Common myeloid progenitor, CD34-positive (primary cell): ENCODE results near the gene FLNC.

Experiments used
- CTCF ChIA-PET: fragments of 350-600 bp; sonication (Branson Sonifier 250); formaldehyde crosslinking; loops from one replicate; lab custom pipeline; 2021; ENCODE audit warnings: antibody characterized with exemption; lab: Charles Lee
- POLR2A ChIA-PET: fragments of 350-600 bp; sonication (Branson Sonifier 250); formaldehyde crosslinking; loops from one replicate; lab custom pipeline; 2021; ENCODE audit warnings: antibody characterized with exemption; lab: Charles Lee
- DNase-seq, 3 donors: peaks; one replicate each; pipeline versions ENCODE4 v3.0.0 to v3.0.0-alpha.2; 2013
- H3K27ac ChIP-seq, 2 experiments: 1 replicate in 1 of 2; 2 replicates in 1 of 2; pipeline ENCODE4 v1.7.0; 2013; ENCODE audit warnings: inconsistent platforms in 2 of 2, low read length in 2 of 2, mild to moderate bottlenecking in 2 of 2, low read depth in 1 of 2, moderate library complexity in 1 of 2; ENCODE audit not compliant: severe bottlenecking in 2 of 2, insufficient read depth in 1 of 2, poor library complexity in 1 of 2
- H3K27me3 ChIP-seq, 5 experiments: replicated peaks in 2 of 5; 1 replicate in 3 of 5; 2 replicates in 2 of 5; pipeline versions ENCODE4 v1.6.1 to v1.7.0; 2013; ENCODE audit warnings: low read length in 4 of 5, mild to moderate bottlenecking in 2 of 5, moderate library complexity in 2 of 5, inconsistent platforms in 1 of 5; ENCODE audit not compliant: insufficient read depth in 5 of 5, control insufficient read depth in 4 of 5
- H3K36me3 ChIP-seq, 4 experiments: 1 replicate in 2 of 4; 2 replicates in 2 of 4; pipeline versions ENCODE4 v1.6.1 to v1.7.0; 2013; ENCODE audit warnings: low read length in 3 of 4, control low read depth in 1 of 4, mild to moderate bottlenecking in 1 of 4; ENCODE audit not compliant: control insufficient read depth in 4 of 4, insufficient read depth in 4 of 4
- H3K4me1 ChIP-seq, 4 experiments: 1 replicate in 3 of 4; 2 replicates in 1 of 4; pipeline versions ENCODE4 v1.6.1 to v1.7.1; 2013; ENCODE audit warnings: low read length in 3 of 4, mild to moderate bottlenecking in 3 of 4, control low read depth in 1 of 4, inconsistent platforms in 1 of 4, moderate library complexity in 1 of 4; ENCODE audit not compliant: control insufficient read depth in 4 of 4, insufficient read depth in 4 of 4; ENCODE audit errors: control extremely low read depth in 1 of 4
- H3K4me3 ChIP-seq, 7 experiments: 1 replicate in 4 of 7; 2 replicates in 3 of 7; pipeline versions ENCODE4 v1.5.1 to v1.7.0; 2013; ENCODE audit warnings: mild to moderate bottlenecking in 7 of 7, low read length in 6 of 7, moderate library complexity in 6 of 7, inconsistent platforms in 2 of 7, low read depth in 2 of 7, control low read depth in 1 of 7; ENCODE audit not compliant: insufficient read depth in 4 of 7, control insufficient read depth in 1 of 7; ENCODE audit errors: extremely low read depth in 1 of 7
- H3K9me3 ChIP-seq, 5 experiments: 1 replicate in 4 of 5; 2 replicates in 1 of 5; pipeline versions ENCODE4 v1.6.1 to v1.7.1; 2013; ENCODE audit warnings: low read length in 4 of 5, mild to moderate bottlenecking in 2 of 5, inconsistent platforms in 1 of 5, low read depth in 1 of 5, moderate library complexity in 1 of 5; ENCODE audit not compliant: control insufficient read depth in 4 of 5, insufficient read depth in 2 of 5; ENCODE audit errors: control extremely low read depth in 1 of 5
- whole genome bisulfite sequencing: methylation state at CpG from one replicate; pipeline ENCODE4 v1.1.5; 2013; ENCODE audit not compliant: insufficient coverage; 5-methylcytosine and 5-hydroxymethylcytosine counted together

Gene FLNC

DNA sequence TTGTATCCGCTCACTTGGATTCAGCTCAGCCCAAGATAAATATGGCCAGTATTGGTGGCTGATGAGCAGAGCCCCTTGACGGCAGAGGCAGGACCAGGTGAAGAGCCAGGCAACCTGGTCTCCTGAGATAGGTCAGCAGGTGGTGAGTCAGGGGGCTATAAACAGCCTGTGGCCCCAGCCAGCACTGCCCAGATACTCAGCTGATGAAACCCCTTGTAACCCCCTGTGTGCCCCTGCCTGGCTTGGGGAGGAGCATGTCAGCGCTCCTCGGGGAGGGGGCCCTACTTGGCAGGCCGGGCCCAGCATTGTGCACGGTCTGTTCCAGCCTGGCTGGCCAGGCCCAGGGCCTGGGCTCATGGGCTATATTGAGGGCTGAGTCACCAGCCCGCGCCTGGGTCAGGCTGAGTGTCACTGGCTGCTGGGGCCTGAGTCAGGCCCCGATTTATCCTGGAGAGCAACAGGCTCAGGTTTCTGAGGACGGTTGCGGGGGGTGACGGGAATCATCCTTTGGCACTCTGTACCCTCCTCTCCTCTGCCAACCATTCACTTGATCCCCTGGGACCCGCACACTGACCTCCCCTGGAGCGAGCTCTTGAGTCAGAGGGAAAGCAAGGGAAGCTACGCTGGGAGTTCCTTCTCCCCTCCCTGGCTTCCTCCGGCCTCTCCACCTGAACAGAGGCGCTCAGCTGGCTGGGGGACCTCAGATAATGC is 2.8 kb upstream of the FLNC start:
- Histone ChIP-seq H3K4me1 (peaks cover 0 to 31% (median 30%) of the 10 kb centered on the region in 4 experiments), H3K27ac (no peak overlapping the region), H3K4me3 (no peak overlapping the region), H3K36me3 (no peaks in the 10 kb centered on the region), H3K27me3 (peaks cover 0 to 28% (median 4%) of the 10 kb centered on the region in 5 experiments), H3K9me3 (no peaks in the 10 kb centered on the region)
- ChIA-PET CTCF (interaction anchor here (0.6 to 1.5 kb wide), 8 partner anchors 13 to 445 kb away, joined by 3 to 4 read pairs (median 3); partner anchors contain the start of gene ATP6V1F), POLR2A (no interaction called here)
- DNase-seq: no peak
- 95% methylated on average over 11 of the region's 17 CpGs for WGBS

DNA sequence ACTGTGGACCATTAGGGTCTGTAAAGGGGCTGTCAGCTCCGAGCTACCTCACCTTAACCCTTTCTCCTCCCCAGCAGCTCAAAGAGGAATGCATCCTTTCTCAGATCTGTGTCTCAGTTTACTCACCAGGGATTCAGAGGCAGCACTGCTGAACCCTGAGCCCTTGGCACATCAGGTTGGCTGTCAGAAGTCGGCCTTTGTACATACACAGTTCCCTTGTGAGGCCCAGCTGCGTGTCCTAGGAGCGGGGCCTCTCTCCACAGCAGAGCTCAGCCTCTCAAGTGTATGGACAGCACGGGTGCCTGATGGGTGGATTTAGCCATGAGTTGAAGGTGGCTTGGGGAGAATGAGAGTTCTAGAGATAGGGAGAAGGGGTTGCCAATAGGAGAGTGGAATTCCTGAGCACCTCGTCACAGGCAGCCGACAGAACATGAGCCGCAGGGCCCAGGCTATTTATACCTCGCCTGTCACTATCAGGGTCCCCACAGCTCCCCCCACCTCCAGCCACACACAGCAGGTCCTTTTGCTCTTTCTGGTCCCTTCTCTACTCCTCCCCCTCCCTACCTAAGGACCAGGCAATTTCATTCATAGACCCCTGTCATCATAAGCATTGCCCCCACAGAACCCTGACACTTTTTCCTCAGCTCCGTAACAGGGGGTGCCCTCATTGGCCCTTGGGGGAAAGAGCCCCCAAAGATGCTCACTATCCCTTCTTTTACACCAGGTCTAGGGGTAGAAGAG is 2.1 kb upstream of the FLNC start:
- 95% methylated on average over 6 of the region's 10 CpGs for WGBS
- ChIA-PET POLR2A (no interaction called here), CTCF (interaction anchor here (0.9 to 1.5 kb wide), 3 partner anchors 12 to 33 kb away, joined by 3 to 4 read pairs (median 3); no protein-coding TSS in a partner anchor)
- no peaks in the 10 kb centered on the region for H3K36me3 ChIP-seq
- no peaks in the 10 kb centered on the region for H3K9me3 ChIP-seq
- no peak overlapping the region for H3K4me3 ChIP-seq
- no peak overlapping the region for H3K27ac ChIP-seq
- H3K4me1 ChIP-seq: peaks cover 0 to 38% (median 37%) of the 10 kb centered on the region in 4 experiments
- no peak for DNase-seq
- H3K27me3 ChIP-seq: peaks cover 0 to 28% (median 4%) of the 10 kb centered on the region in 5 experiments

DNA sequence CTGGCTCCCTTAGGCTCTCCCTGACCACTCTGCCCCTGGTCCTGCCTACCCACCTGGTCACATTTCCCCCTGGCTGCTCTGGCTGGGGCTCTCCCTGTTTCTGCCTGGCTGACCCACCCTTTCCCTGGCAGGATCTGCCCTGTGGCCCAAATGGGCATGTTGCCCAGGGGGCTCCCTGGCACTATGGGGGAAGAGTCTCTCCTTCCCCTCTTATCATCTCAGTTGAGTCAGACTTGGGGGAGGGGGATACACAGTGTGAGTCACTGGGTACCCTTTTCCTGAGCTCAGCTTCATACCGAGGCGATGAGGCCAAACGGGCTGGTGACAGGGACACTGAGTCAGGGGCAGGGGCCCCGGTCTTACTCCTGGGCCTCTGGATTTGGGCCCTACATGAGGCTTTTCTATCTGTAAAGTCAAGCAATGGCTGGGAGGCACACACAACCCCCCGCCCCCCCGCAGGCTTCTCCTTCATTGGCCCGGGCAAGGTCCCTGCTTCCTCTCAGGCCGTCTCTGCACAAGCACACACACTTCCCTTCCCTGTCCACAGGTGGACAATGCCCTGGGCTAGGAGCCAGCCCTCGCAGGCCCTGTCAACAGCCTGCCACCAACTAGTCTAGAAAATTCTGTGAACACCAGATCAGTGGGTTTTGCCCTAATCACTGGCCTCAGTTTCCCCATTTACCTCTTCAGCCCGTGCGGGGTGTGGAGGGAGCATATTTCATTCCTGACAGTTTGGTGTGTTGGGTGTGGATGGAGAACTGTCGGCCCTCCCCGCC is 627 bp upstream of the FLNC start:
- ChIA-PET POLR2A (no interaction called here), CTCF (no interaction called here)
- WGBS: 32% methylated on average over 9 of the region's 13 CpGs
- Histone ChIP-seq H3K4me1 (peaks cover 0 to 45% (median 44%) of the 10 kb centered on the region in 4 experiments), H3K4me3 (peak overlapping the region in 6 of 7 experiments; percentile 13 to 65 (median 32)), H3K27ac (no peak overlapping the region), H3K27me3 (peaks cover 0 to 28% (median 4%) of the 10 kb centered on the region in 5 experiments), H3K9me3 (no peaks in the 10 kb centered on the region), H3K36me3 (no peaks in the 10 kb centered on the region)
- DNase-seq: peak in 2 of 3 donors; percentile 3 to 22

DNA sequence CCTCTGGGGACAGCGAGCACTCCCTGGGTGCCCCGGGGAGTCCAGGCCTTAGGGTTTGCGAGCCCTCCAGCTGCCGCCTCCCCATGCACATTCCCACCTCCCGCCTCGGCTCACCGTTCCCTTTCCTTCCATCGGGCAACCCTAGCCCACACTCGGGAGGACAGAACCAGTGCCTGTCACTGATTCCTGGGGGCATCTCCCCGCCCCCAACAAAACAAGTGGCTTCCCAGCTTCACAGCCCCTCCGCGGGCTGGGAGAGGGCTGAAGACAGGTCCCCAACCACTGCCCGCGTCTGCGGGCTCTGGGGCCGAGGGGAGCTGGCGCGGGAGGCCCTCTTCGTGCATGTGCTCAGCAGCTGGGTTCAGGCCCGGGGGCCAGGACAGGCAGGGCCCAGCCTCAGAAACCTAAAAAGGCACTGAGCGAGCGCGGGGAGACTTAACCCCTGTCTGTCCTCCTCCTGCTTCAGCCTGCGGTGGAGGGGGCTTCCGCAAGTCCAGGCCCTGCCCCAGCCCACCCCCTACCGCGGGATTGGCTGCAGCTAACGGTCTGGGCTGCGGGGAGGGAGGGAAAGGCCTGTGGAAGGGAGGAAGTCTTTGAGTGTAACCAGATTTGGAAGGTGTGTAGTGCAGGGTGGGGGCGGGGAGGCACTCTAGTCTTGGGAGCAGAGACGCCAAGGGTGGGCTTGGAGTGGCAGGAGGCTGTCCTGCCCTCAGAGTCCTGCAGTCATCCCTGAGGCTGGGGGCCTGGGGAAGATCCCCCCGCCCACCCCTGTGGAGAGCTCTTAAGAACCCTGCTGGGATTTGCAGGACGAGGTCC is 1.2 kb downstream of the FLNC start:
- H3K9me3 ChIP-seq: no peaks in the 10 kb centered on the region
- H3K4me3 ChIP-seq: peak overlapping the region in 4 of 7 experiments; percentile 36 to 52 (median 49)
- H3K4me1 ChIP-seq: peaks cover 0 to 45% (median 44%) of the 10 kb centered on the region in 4 experiments
- peak overlapping the region in 1 of 2 experiments; percentile 75 for H3K27ac ChIP-seq
- H3K36me3 ChIP-seq: no peaks in the 10 kb centered on the region
- CTCF ChIA-PET: interaction anchor here (1.0 to 3.6 kb wide), 8 partner anchors 9 to 52 kb away, joined by 3 to 28 read pairs (median 5); no protein-coding TSS in a partner anchor
- POLR2A ChIA-PET: interaction anchor here (0.6 to 0.7 kb wide), 2 partner anchors 10 to 385 kb away, joined by 3 read pairs; no protein-coding TSS in a partner anchor
- WGBS: 4% methylated on average over 31 of the region's 33 CpGs
- peak in 2 of 3 donors; percentile 49 to 61 for DNase-seq
- peaks cover 0 to 28% (median 4%) of the 10 kb centered on the region in 5 experiments for H3K27me3 ChIP-seq

DNA sequence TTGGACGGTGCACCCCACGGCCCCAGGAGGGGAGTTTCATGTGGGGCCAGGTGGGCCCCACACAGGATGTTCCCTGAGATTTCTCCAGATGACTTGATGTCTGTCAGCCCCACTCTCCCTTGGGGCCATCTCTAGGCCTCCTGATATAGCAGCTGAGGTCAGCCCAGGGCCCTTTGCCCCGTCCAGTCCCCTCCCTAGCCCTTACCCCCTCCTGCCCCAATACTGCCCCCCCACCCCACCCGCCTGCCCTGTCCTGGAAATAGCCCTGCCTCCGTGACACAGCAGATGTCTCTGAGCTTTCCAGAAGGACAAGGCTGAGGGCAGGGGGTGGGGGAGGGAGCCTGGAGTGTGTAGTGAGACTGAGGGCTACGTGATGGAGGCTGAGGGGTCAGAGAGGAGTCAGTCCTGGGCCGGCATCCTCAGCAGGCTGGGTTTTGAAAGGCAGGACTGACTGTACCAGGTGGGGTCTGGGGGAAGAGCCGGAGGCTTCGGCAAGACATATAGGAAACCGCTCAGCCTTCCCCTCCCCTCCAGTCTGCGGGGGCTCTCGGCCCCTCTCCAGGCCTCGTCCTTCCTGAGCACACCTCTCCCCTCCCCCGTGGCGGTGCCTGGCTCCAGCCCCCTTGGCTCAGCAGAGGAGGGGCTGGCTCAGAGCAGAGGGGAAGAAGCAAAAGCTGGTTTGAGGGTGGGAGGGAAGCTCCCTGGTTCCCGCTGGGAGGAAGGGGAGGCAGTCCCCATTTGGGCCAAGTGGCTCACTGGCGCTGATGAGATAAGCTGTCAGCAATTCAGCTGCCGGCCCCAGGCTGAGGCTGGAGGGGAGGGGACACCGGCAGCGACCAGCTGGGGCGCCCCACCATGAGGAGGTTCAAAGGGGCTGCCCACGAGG is 2.0 kb downstream of the FLNC start:
- no peaks in the 10 kb centered on the region for H3K36me3 ChIP-seq
- H3K4me3 ChIP-seq: peak overlapping the region in 4 of 7 experiments; percentile 48 to 59 (median 50)
- DNase-seq: peak in 2 of 3 donors; percentile 28 to 44
- peak overlapping the region in 1 of 2 experiments; percentile 75 for H3K27ac ChIP-seq
- CTCF ChIA-PET: interaction anchor here (0.9 to 3.6 kb wide), 11 partner anchors 10 to 51 kb away, joined by 3 to 28 read pairs (median 3); no protein-coding TSS in a partner anchor
- peaks cover 0 to 45% (median 44%) of the 10 kb centered on the region in 4 experiments for H3K4me1 ChIP-seq
- peaks cover 0 to 28% (median 4%) of the 10 kb centered on the region in 5 experiments for H3K27me3 ChIP-seq
- WGBS: 7% methylated on average over 7 of the region's 22 CpGs
- no peaks in the 10 kb centered on the region for H3K9me3 ChIP-seq
- POLR2A ChIA-PET: interaction anchor here (0.6 to 0.7 kb wide), 2 partner anchors 10 to 384 kb away, joined by 3 read pairs; no protein-coding TSS in a partner anchor
